Right lobe of liver (tissue), 6 donors: ENCODE measurements around the gene MBD3L1. TPM values are rescaled to one million over a fixed set of nuclear protein-coding genes. Genes with fewer than 3 reads are reported as not detected.

ENCODE experiments used
- ATAC-seq, 4 donors: fragments of 200-7000 bp; cut with Tn5 transposase; one replicate each; pipeline ENCODE4 v1.9.1; 2020; ENCODE audit warnings: mild to moderate bottlenecking in 4 of 4, moderate library complexity in 4 of 4
- DNase-seq, 3 donors: peaks; one replicate each; pipeline ENCODE4 v3.0.0-alpha.2; 2020
- H3K27ac ChIP-seq, 3 donors: fragments of 200-600 bp; one replicate each; pipeline ENCODE4 v1.8.0; 2022
- H3K27me3 ChIP-seq, 2 donors: fragments of 200-600 bp; one replicate each; pipeline ENCODE4 v1.8.0; 2022
- H3K36me3 ChIP-seq, 4 donors: fragments of 200-600 bp; sonication (generic) in 1 of 4; one replicate each; pipeline versions ENCODE4 v1.5.1 to v1.8.0; 2017 to 2022; ENCODE audit warnings: control low read depth in 1 of 4
- H3K4me1 ChIP-seq, 4 donors: fragments of 200-600 bp; sonication (generic) in 1 of 4; one replicate each; pipeline versions ENCODE4 v1.5.1 to v1.8.0; 2017 to 2022; ENCODE audit warnings: control low read depth in 1 of 4
- H3K4me3 ChIP-seq, 3 donors: fragments of 200-600 bp; one replicate each; pipeline ENCODE4 v1.8.0; 2022
- H3K9me3 ChIP-seq, 4 donors: fragments of 200-600 bp; sonication (generic) in 1 of 4; one replicate each; pipeline versions ENCODE4 v1.5.1 to v1.8.0; 2017 to 2022; ENCODE audit warnings: control low read depth in 1 of 4
- POLR2A ChIP-seq: fragments of 450-650 bp; IDR thresholded peaks from one replicate; pipeline ENCODE4 v1.6.1; 2017; ENCODE audit warnings: antibody characterized with exemption, mild to moderate bottlenecking
- WGBS: methylation state at CpG from one replicate; pipeline ENCODE4 v1.1.6; 2018; ENCODE audit warnings: low coverage, low lambda C conversion rate; ENCODE audit not compliant: insufficient coverage; ENCODE audit errors: missing lambda C conversion rate; 5-methylcytosine and 5-hydroxymethylcytosine counted together
- intact Hi-C, 2 donors: fragments of 100-400 bp; cut with DNase I; formaldehyde crosslinking; loops; one replicate each; pipeline versions ENCODE4 v1.11.2 to v1.14.1; 2022
- total RNA-seq, 6 experiments: library from RNA; depleted of rRNA in 2 of 6; stranded (reverse); fragments of >200 nt in 2 of 6; fragmentation: NEBNext Ultra II Directional in 3 of 6; extraction: Animal tissue kit (Norgen Biotek cat#: 25700) in 3 of 6; gene quantifications; one replicate each; pipeline versions ENCODE4 v1.1.0 to v1.2.4, GENCODE V29; 2016 to 2023
- TF ChIP-seq, protein P1 (sequence below), 4 donors: fragments of 200-600 bp in 3 of 4; fragments of 450-650 bp in 1 of 4; IDR thresholded peaks; one replicate each; pipeline versions ENCODE4 v1.5.1 to v1.8.0; 2016 to 2022; ENCODE audit warnings: antibody characterized with exemption in 4 of 4, mild to moderate bottlenecking in 2 of 4
- donor health status: DM: no; HTN: yes; CAD: no.
- donor health status: DM: no; HTN: no; CAD: no.
- donor health status: DM: no; HTN: no; CAD: no.
- donor health status: DM: no; HTN: yes; CAD: no.
- donor health status: DM: no; HTN: yes; CAD: no.

The MBD3L1 gene
- total RNA-seq, 6 experiments from 2014 or later, result not detected

DNA sequence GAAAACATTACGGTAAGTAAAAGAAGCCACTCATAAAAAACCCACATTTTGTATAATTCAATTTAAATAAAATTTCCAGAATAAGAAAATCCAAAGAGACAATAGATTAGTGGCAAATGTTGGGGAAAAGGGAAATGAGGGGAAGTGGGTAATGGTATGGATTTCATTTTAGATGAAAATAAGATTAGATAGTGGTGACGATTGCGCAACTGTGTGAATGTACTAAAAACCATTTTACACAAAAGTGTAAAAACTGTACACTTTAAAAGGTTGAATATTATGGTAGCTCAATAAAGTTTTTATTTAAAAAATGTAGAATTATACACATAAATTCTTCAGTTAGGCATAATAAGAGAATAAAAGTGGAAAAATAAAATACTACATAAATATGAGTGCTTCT is 3.7 kb downstream of the MBD3L1 start:
- no peaks in the 10 kb centered on the region for H3K36me3 ChIP-seq
- no peaks in the 10 kb centered on the region for H3K27me3 ChIP-seq
- ATAC-seq (no peak), DNase-seq (no peak)
- 72% methylated on average over 3 of the region's 3 CpGs for WGBS
- intact Hi-C loops, result no loop called here
- H3K4me3 ChIP-seq, result no peak overlapping the region
- H3K27ac ChIP-seq, result no peak overlapping the region
- peaks cover 0 to 8% (median 0%) of the 10 kb centered on the region in 4 donors for H3K4me1 ChIP-seq
- no peak for TF ChIP-seq POLR2A
- TF ChIP-seq, protein P1, sequence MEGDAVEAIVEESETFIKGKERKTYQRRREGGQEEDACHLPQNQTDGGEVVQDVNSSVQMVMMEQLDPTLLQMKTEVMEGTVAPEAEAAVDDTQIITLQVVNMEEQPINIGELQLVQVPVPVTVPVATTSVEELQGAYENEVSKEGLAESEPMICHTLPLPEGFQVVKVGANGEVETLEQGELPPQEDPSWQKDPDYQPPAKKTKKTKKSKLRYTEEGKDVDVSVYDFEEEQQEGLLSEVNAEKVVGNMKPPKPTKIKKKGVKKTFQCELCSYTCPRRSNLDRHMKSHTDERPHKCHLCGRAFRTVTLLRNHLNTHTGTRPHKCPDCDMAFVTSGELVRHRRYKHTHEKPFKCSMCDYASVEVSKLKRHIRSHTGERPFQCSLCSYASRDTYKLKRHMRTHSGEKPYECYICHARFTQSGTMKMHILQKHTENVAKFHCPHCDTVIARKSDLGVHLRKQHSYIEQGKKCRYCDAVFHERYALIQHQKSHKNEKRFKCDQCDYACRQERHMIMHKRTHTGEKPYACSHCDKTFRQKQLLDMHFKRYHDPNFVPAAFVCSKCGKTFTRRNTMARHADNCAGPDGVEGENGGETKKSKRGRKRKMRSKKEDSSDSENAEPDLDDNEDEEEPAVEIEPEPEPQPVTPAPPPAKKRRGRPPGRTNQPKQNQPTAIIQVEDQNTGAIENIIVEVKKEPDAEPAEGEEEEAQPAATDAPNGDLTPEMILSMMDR (IDR thresholded peaks at IDR 0.05), result no peak
- H3K9me3 ChIP-seq, result no peaks in the 10 kb centered on the region

DNA sequence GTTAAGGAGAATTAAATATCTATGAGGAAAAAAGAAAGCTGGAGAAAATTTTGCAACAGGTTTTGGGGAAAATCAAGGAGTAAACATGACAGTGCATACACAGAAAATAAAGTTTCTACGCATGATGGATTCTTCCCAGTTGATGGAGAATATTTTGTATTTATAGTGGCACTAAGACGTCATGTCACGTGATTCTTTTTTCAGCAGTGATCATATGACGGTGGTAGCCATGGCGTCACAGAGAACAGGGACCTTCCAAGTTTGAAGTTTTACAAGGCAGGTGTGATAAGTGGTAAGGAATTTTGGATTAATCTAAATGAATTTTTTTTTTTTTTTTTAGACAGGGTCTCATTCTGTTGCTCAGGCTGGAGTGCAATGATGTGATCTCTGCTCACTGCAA is 8.5 kb downstream of the MBD3L1 start:
- H3K27ac ChIP-seq, result no peak overlapping the region
- intact Hi-C loops, result no loop called here
- TF ChIP-seq POLR2A, result no peak
- TF ChIP-seq, protein P1 (IDR thresholded peaks at IDR 0.05), result no peak
- ATAC-seq (no peak), DNase-seq (no peak)
- no peaks in the 10 kb centered on the region for H3K27me3 ChIP-seq
- H3K36me3 ChIP-seq, result no peaks in the 10 kb centered on the region
- H3K9me3 ChIP-seq, result no peaks in the 10 kb centered on the region
- no peaks in the 10 kb centered on the region for H3K4me1 ChIP-seq
- H3K4me3 ChIP-seq, result no peak overlapping the region
- 70% methylated on average over 5 of the region's 5 CpGs for WGBS

DNA sequence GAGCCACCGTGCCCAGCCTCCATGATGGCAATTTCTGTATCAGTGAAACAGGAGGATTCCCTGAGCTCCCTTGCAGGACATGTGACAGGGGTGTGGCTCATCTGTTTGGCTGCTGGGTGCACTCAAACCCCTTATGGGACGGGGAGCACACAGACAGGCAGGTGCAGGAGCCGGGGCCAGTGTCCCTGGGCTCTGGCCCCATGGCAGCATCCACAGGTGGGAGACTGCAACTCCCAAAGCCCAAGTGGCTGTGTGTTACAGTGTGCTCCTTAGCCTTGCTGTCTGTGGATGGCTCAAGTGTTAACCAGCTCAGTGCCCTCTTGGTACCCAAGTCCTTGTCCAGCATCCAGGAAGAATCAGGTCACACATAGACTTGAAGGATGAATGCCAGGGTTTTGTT is 14.6 kb downstream of the MBD3L1 start:
- DNase-seq (no peak), ATAC-seq (no peak)
- Histone ChIP-seq H3K27me3 (no peaks in the 10 kb centered on the region), H3K4me3 (no peak overlapping the region), H3K27ac (no peak overlapping the region), H3K36me3 (no peaks in the 10 kb centered on the region), H3K4me1 (no peaks in the 10 kb centered on the region), H3K9me3 (no peaks in the 10 kb centered on the region)
- TF ChIP-seq POLR2A, result no peak
- TF ChIP-seq, protein P1 (IDR thresholded peaks at IDR 0.05), result no peak
- WGBS, result 80% methylated on average over 1 of the region's 3 CpGs
- intact Hi-C loops, result no loop called here

DNA sequence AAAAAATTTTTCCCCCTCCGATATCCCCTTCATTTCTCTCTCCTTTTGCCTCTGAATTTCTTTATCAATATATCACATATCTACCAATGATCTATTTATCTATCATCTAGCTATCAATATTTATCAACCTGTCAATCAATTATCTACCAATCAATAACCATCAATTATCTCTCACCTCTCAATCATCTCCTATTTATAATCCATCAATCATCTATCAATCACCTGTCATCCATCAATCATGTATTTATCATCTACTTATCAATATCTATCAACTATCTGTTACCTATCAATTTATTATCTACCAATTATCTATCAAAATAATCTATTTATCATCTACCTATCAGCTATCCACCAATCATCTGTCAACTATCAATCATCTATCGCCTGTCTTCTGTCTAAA is 17.1 kb downstream of the MBD3L1 start:
- H3K4me1 ChIP-seq, result no peaks in the 10 kb centered on the region
- ATAC-seq, result no peak
- H3K27ac ChIP-seq, result no peak overlapping the region
- DNase-seq, result no peak
- H3K27me3 ChIP-seq, result no peaks in the 10 kb centered on the region
- intact Hi-C loops, result no loop called here
- no peaks in the 10 kb centered on the region for H3K36me3 ChIP-seq
- no peak overlapping the region for H3K4me3 ChIP-seq
- TF ChIP-seq POLR2A, result no peak
- TF ChIP-seq, protein P1 (IDR thresholded peaks at IDR 0.05), result no peak
- H3K9me3 ChIP-seq, result no peaks in the 10 kb centered on the region
- WGBS, result 71% methylated on average over 2 of the region's 2 CpGs

DNA sequence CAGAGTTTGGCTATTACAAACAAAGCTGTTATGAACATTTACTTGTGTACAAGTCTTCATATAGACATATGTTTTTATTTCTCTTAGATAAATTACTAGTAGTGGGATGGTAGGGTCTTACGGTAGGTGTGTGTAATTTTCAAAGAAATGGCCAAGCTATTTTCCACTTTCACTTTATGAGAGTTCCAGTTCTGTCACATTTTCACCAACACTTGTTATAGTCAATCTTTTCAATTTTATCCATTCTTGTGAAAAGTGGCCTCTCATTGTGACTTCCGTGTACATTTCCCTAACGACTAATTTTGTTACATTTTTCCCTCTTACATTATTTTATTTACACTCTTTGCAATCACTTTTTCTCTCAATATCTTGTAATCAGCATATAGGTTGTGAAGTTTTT is 18.3 kb downstream of the MBD3L1 start:
- no peak overlapping the region for H3K4me3 ChIP-seq
- no peak for ATAC-seq
- H3K27me3 ChIP-seq, result no peaks in the 10 kb centered on the region
- 97% methylated on average over 3 of the region's 3 CpGs for WGBS
- no peaks in the 10 kb centered on the region for H3K4me1 ChIP-seq
- intact Hi-C loops, result no loop called here
- no peak overlapping the region for H3K27ac ChIP-seq
- H3K9me3 ChIP-seq, result no peaks in the 10 kb centered on the region
- TF ChIP-seq, protein P1 (IDR thresholded peaks at IDR 0.05), result no peak
- no peak for TF ChIP-seq POLR2A
- no peak for DNase-seq
- no peaks in the 10 kb centered on the region for H3K36me3 ChIP-seq
